GM21529 (cell line): ENCODE results near the gene GULP1.
"Not testable (repeated sequence)": the region's sequence is repeated elsewhere in the genome, so short reads cannot be mapped to it uniquely, and the experiment has no call there.

Experiments used
- ATAC-seq: cut with Tn5 transposase; IDR thresholded peaks from one replicate; pipeline ENCODE4 v1.9.1; 2021; ENCODE audit not compliant: unreplicated experiment

Gene GULP1

GRCh38 chr2:188292348-188293239 lies 920 bp downstream of the GULP1 start:
- no peak for ATAC-seq

GRCh38 chr2:188293601-188294351 lies 2.1 kb downstream of the GULP1 start:
- ATAC-seq, result no peak

GRCh38 chr2:188294352-188294926 lies 2.8 kb downstream of the GULP1 start:
- ATAC-seq, result no peak

GRCh38 chr2:188295067-188295685 lies 3.5 kb downstream of the GULP1 start:
- no peak for ATAC-seq

GRCh38 chr2:188297978-188298377 lies 6.3 kb downstream of the GULP1 start:
- ATAC-seq, result no peak

GRCh38 chr2:188298937-188299371 lies 7.3 kb downstream of the GULP1 start:
- ATAC-seq, result not testable (repeated sequence)

- ATAC-seq, result no peak
Observed at GRCh38 chr2:188303363-188304031, 11.8 kb downstream of the GULP1 start.

GRCh38 chr2:188305271-188305670 lies 13.6 kb downstream of the GULP1 start:
- ATAC-seq, result no peak

- ATAC-seq, result no peak
Observed at GRCh38 chr2:188306271-188306670, 14.6 kb downstream of the GULP1 start.

- ATAC-seq, result no peak
Observed at GRCh38 chr2:188307850-188308283, 16.2 kb downstream of the GULP1 start.

GRCh38 chr2:188308483-188308882 lies 16.8 kb downstream of the GULP1 start:
- ATAC-seq, result no peak

- ATAC-seq, result no peak
Observed at GRCh38 chr2:188309364-188309763, 17.7 kb downstream of the GULP1 start.

GRCh38 chr2:188314314-188315054 lies 22.8 kb downstream of the GULP1 start:
- ATAC-seq, result no peak

GRCh38 chr2:188315750-188316149 lies 24.1 kb downstream of the GULP1 start:
- ATAC-seq, result no peak

GRCh38 chr2:188316342-188316741 lies 24.7 kb downstream of the GULP1 start:
- no peak for ATAC-seq

GRCh38 chr2:188316791-188317423 lies 25.2 kb downstream of the GULP1 start:
- no peak for ATAC-seq

GRCh38 chr2:188318161-188318749 lies 26.6 kb downstream of the GULP1 start:
- no peak for ATAC-seq

- no peak for ATAC-seq
Observed at GRCh38 chr2:188319838-188320237, 28.2 kb downstream of the GULP1 start.

- ATAC-seq, result no peak
Observed at GRCh38 chr2:188320861-188321260, 29.2 kb downstream of the GULP1 start.
